ENCODE data around the gene MRPL38. TPM values are rescaled to one million over a fixed set of nuclear protein-coding genes. Genes with fewer than 3 reads are reported as not detected.
"Not testable (repeated sequence)": the region's sequence is repeated elsewhere in the genome, so short reads cannot be mapped to it uniquely, and the experiment has no call there.

The MRPL38 gene
- total RNA-seq, 2 donors from 2014 or later: 40.3 to 85.6 TPM

DNA sequence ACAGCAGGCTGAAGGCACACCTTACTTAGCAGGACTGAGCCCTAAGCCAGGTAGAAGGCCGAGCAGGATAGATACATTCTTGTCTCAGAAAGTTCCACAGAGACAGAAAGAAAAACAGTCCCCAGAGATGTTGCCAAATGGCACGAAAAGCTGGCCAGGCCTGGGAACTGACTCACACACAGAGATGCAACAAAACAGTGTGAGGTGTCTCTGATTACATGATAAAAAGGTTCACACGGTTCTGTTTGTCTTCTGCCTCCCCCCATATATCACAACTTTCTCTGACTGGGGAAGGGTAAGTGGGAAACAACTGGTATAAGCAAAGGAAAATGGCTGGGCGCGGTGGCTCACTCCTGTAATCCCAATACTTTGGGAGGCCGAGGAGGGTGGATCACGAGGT lies 51.3 kb downstream of the MRPL38 start:
- no peak for DNase-seq (ENCODE audit: low spot score)
- H3K4me1 ChIP-seq (replicated peaks): peaks cover 11% of the 10 kb centered on the region
- WGBS: 55% methylated on average over 7 of the region's 7 CpGs

DNA sequence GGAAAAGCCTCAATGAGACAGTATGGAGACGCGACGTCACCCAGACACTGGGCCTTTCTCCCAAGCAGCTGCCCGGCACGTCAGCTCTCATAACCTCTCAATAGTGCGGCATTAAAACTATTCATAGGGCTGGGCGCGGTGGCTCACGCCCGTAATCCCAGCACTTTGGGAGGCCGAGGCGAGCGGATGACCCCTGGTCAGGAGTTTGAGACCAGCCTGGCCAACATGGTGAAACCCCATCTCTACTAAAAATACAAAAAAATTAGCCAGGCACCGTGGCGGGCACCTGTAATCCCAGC lies 53.0 kb downstream of the MRPL38 start:
- H3K4me3 ChIP-seq; H3K9me3 ChIP-seq; intact Hi-C loops (cut with DNase I); DNase-seq (ENCODE audit: low spot score); H3K27me3 ChIP-seq (replicated peaks; ENCODE audit: insufficient read depth): not testable (repeated sequence)
- H3K27ac ChIP-seq: peak overlapping the region in 1 of 2 donors; percentile 5
- peaks cover 11% of the 10 kb centered on the region for H3K4me1 ChIP-seq (replicated peaks)
- 90% methylated on average over 15 of the region's 15 CpGs for WGBS
- peaks cover 29 to 36% of the 10 kb centered on the region in 2 donors for H3K36me3 ChIP-seq

More for the DNA sequence above, 51.3 kb downstream of the MRPL38 start:
- peak overlapping the region; percentile 98 for H3K27ac ChIP-seq
- H3K9me3 ChIP-seq: no peaks in the 10 kb centered on the region
- H3K36me3 ChIP-seq: peaks cover 17 to 18% of the 10 kb centered on the region in 2 donors
- no peaks in the 10 kb centered on the region for H3K27me3 ChIP-seq (replicated peaks; ENCODE audit: insufficient read depth)
- intact Hi-C loops (cut with DNase I): no loop called here
- TF ChIP-seq POLR2AphosphoS5 (IDR thresholded peaks at IDR 0.05) (peak; percentile 67), POLR2A (IDR thresholded peaks at IDR 0.05) (no peak)
- TF ChIP-seq, protein P1, sequence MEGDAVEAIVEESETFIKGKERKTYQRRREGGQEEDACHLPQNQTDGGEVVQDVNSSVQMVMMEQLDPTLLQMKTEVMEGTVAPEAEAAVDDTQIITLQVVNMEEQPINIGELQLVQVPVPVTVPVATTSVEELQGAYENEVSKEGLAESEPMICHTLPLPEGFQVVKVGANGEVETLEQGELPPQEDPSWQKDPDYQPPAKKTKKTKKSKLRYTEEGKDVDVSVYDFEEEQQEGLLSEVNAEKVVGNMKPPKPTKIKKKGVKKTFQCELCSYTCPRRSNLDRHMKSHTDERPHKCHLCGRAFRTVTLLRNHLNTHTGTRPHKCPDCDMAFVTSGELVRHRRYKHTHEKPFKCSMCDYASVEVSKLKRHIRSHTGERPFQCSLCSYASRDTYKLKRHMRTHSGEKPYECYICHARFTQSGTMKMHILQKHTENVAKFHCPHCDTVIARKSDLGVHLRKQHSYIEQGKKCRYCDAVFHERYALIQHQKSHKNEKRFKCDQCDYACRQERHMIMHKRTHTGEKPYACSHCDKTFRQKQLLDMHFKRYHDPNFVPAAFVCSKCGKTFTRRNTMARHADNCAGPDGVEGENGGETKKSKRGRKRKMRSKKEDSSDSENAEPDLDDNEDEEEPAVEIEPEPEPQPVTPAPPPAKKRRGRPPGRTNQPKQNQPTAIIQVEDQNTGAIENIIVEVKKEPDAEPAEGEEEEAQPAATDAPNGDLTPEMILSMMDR (IDR thresholded peaks at IDR 0.05): no peak
- no peak overlapping the region for H3K4me3 ChIP-seq

DNA sequence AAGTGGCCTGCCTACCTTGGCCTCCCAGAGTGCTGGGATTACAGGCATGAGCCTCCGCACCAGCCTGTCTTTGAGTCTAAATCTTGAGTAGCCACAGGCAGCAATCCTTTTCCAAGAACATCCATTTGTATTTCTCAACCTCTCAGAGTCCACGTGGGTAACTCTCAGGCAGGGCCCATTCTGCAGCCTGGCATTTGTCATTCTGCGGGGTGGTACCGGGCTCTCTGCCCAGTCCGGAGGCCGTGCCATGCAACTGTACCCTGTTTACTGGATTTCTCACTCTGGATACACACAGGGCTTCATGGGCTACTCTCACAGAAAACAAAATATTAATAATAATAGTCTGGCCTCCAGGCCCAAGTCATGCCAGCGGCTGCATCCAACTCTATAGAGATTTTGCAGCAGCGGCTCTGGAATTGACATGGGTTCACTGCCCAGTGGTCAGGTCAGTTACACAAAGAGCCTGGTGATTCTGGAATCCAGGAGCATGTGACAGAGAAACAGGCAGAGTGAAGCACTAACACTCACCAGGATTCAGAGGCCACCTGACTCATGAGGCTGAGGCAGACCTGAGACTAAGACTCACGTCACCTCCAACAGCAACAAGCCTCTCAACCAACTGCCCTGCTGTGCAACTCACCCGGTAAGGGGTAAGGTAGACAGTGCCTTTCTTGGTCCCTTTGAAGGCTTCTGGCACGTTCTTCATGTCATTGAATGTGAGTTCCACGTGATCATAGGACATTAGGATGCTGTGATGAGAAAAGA lies 53.6 kb downstream of the MRPL38 start:
- Histone ChIP-seq H3K27ac (peak overlapping the region in 1 of 2 donors; percentile 5), H3K27me3 (replicated peaks; ENCODE audit: insufficient read depth) (no peaks in the 10 kb centered on the region), H3K9me3 (no peaks in the 10 kb centered on the region), H3K4me1 (replicated peaks) (peaks cover 11% of the 10 kb centered on the region), H3K36me3 (peaks cover 33 to 40% of the 10 kb centered on the region in 2 donors), H3K4me3 (no peak overlapping the region)
- TF ChIP-seq POLR2AphosphoS5 (IDR thresholded peaks at IDR 0.05): no peak
- TF ChIP-seq, protein P1 (IDR thresholded peaks at IDR 0.05): no peak
- TF ChIP-seq POLR2A (IDR thresholded peaks at IDR 0.05): no peak
- intact Hi-C loops (cut with DNase I): no loop called here
- WGBS: 88% methylated on average over 12 of the region's 12 CpGs
- DNase-seq (ENCODE audit: low spot score): no peak

DNA sequence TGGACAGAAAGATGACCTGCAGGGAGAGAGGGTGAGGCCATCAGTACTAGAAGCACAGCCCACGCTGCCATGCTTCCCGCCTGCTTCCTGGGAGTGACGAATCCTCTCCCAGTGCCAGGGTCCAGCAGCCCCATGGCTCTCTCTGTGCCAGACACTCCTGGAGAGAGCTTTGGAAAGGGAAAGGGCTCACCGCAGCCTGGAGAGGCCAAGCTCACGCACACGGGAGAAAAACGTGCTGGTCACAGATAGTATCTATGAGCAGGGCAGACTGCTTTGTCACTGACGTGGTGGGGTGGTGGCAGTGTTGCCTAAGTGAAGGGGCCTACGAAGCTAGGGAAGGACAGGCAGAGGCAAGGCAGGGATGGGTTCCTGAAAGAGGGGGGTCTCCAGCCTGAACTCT lies 55.0 kb downstream of the MRPL38 start:
- no peak for DNase-seq (ENCODE audit: low spot score)
- WGBS: 78% methylated on average over 9 of the region's 9 CpGs
- Histone ChIP-seq H3K9me3 (no peaks in the 10 kb centered on the region), H3K4me1 (replicated peaks) (peaks cover 21% of the 10 kb centered on the region), H3K27ac (peak overlapping the region in 1 of 2 donors; percentile 50), H3K27me3 (replicated peaks; ENCODE audit: insufficient read depth) (no peaks in the 10 kb centered on the region), H3K36me3 (peaks cover 33 to 40% of the 10 kb centered on the region in 2 donors), H3K4me3 (no peak overlapping the region)
- TF ChIP-seq POLR2AphosphoS5 (IDR thresholded peaks at IDR 0.05) (no peak), POLR2A (IDR thresholded peaks at IDR 0.05) (no peak)
- TF ChIP-seq, protein P1 (IDR thresholded peaks at IDR 0.05): no peak
- intact Hi-C loops (cut with DNase I): no loop called here

DNA sequence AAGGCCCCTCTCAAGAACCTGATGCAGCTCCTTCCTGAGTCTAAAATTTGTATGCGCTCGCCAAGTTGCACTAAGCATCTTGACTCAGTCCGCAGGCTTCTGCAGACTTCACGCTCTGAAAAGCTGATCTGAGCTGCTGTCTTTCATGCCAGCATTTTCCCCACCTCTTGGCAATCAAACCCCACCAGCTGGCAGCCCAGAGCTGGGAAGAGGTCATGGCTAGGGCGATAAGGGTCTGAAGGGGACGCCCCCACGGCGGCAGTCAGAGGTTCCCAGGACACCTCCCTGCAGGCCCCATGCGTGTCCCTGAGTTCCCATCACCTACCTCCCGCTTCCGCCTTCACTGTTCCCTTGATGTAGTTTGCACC lies 55.4 kb downstream of the MRPL38 start:
- TF ChIP-seq POLR2A (IDR thresholded peaks at IDR 0.05): no peak
- no peak for DNase-seq (ENCODE audit: low spot score)
- WGBS: 89% methylated on average over 11 of the region's 11 CpGs
- H3K9me3 ChIP-seq: no peaks in the 10 kb centered on the region
- no peak overlapping the region for H3K4me3 ChIP-seq
- peaks cover 24% of the 10 kb centered on the region for H3K4me1 ChIP-seq (replicated peaks)
- peaks cover 33 to 40% of the 10 kb centered on the region in 2 donors for H3K36me3 ChIP-seq
- intact Hi-C loops (cut with DNase I): no loop called here
- H3K27ac ChIP-seq: peak overlapping the region; percentile 3 to 50
- no peaks in the 10 kb centered on the region for H3K27me3 ChIP-seq (replicated peaks; ENCODE audit: insufficient read depth)

Other genes with a start within 250 kb of the MRPL38 start
- gene RECQL5, start 237.7 kb downstream of the MRPL38 start, total RNA-seq: 100 to 1,000 TPM in 1 of 2 donors, 10 to 100 TPM in 1; 33.6 to 132 TPM
- gene SAP30BP, start 237.5 kb downstream of the MRPL38 start, total RNA-seq: 10 to 100 TPM; 50.4 to 72.3 TPM
- 100 to 1,000 TPM in 1 of 2 donors, 10 to 100 TPM in 1; 81.0 to 105 TPM for gene ITGB4, start 183.4 kb downstream of the MRPL38 start, total RNA-seq
- gene GALK1, start 139.7 kb downstream of the MRPL38 start, total RNA-seq: 10 to 100 TPM; 28.1 to 28.5 TPM
- gene UNK, start 120.1 kb downstream of the MRPL38 start, total RNA-seq: 10 to 100 TPM; 68.9 to 72.5 TPM
- gene UNC13D, start 60.5 kb downstream of the MRPL38 start, total RNA-seq: 10 to 100 TPM in 1 of 2 donors, 1 to 10 TPM in 1; 2.9 to 16.2 TPM
- 100 to 1,000 TPM in 1 of 2 donors, 10 to 100 TPM in 1; 88.9 to 125 TPM for gene WBP2, start 49.5 kb downstream of the MRPL38 start, total RNA-seq
- 10 to 100 TPM; 21.3 to 62.9 TPM for gene TRIM47, start 26.3 kb downstream of the MRPL38 start, total RNA-seq
- 10 to 100 TPM; 27.5 to 28.1 TPM for gene TRIM65, start 7.9 kb downstream of the MRPL38 start, total RNA-seq
- 10 to 100 TPM; 18.9 to 31.3 TPM for gene FBF1, start 36.2 kb upstream of the MRPL38 start, total RNA-seq
- 10 to 100 TPM; 75.5 to 79.0 TPM for gene ACOX1, start 74.3 kb upstream of the MRPL38 start, total RNA-seq
- 10 to 100 TPM; 20.9 to 25.1 TPM for gene TEN1, start 74.4 kb upstream of the MRPL38 start, total RNA-seq
- gene CDK3, start 96.0 kb upstream of the MRPL38 start, total RNA-seq: 10 to 100 TPM; 16.9 to 17.2 TPM
- 10 to 100 TPM; 23.0 to 29.1 TPM for gene EVPL, start 122.4 kb upstream of the MRPL38 start, total RNA-seq
- 10 to 100 TPM; 33.5 to 51.2 TPM for gene SRP68, start 167.6 kb upstream of the MRPL38 start, total RNA-seq
- gene GALR2, start 169.9 kb upstream of the MRPL38 start, total RNA-seq: under 1 TPM in 1 of 2 donors, not detected in 1; 0.80 TPM
- gene ZACN, start 174.3 kb upstream of the MRPL38 start, total RNA-seq: not detected
- gene EXOC7, start 198.9 kb upstream of the MRPL38 start, total RNA-seq: 100 to 1,000 TPM; 136 to 159 TPM
- gene FOXJ1, start 236.4 kb upstream of the MRPL38 start, total RNA-seq: 10 to 100 TPM in 1 of 2 donors, under 1 TPM in 1; 0.55 to 11.2 TPM